GM21367 (cell line): ENCODE results near the gene TICRR.

Source experiments
- ATAC-seq: cut with Tn5 transposase; IDR thresholded peaks from one replicate; pipeline ENCODE4 v1.9.1; 2021; ENCODE audit not compliant: unreplicated experiment

TICRR gene

DNA sequence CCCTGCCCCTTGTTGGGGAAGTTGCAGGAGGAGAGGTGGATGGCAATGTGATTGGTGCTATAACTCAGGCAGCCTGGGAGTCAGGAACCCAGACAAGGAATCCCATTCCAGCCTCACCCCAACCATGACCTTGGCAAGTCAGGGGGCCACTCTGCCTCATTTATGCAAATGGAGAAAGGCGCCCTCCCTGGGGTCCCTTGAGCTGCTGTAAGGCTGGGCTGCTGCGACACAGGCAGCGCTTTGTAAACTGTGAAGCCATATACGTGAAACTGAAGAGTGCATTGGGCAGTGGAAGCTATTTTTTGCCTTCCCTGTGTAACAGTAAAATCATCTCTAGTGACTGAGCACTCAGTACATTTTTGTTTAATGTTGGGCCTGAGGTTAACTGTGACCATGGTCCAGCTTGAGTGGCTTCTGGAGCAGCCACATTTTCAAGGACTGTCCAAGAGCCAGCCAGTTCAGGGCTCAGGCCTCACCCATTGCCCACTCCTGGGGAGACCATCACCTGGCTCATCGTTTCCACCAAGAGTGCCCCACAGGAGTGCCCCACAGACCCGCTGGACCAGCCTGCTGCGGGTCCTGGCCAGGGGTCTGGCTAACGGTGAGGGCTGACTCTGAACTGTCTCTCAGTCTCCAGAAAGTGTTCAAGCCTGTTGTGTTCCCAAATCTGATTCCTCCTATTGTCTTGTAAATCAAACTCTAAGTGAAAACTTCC is 52.1 kb downstream of the TICRR start:
- ATAC-seq: no peak

DNA sequence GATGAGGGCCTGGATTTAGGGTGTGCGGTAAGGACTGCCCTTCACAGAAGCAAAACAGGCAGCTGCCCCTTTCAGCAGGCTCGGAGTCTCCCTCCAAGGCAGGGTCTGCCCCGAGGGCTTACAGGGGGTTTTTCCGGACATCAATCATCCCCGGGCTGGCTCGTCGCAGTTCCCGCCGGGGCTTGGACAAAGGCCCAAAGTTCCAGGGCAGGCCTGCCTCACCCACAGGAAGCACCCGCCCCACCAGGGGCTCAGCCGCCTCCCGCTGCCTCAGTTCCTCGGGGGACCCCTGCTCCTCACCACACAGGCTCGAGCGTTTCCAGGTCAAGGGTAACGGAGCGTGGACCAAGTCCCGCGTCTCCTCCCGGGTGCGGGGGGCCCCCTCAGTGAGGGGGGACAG is 53.0 kb downstream of the TICRR start:
- no peak for ATAC-seq

DNA sequence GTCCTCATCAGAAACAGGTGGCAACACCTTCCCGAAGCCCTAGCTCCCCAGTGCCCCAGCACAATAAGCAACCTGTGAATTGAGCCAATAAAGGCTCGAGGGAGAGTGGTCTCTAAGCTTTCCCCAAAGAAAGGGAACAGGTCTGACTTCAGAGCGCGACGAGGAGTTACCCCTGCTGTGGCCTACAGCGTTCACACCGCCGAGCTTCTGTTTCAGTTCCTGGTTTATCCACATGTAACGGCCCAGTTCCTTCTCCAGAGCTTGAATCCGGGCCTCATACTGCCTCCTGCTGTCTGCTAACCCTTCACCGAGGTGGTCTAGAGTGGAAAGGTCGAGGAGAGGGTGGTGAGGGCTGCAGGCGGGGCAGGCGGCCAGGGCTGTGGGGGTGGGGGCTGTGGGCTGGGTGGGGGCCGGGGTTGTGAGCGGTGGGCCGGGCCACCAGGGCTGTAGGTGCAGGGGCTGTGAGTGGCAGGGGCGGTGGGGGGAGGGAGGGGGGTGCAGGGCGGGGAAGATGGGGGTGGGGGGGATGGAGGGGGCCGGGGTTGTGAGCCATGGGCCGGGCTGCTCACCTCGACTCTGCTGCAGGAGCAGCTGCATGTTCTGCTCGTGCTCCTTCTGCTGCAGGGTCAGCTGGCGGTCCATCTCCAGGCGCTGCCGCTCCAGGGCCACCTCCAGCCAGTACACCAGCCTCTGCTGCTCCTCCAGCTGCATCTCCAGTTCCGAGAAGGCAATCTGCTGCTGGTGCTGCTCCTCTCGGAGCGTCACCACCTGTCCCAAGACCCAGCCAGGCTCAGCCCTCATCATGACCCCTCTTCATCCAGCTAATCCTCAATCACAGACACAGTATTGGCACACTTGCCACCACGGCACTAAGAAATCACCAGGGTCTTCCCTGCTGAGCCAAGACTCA is 53.8 kb downstream of the TICRR start:
- ATAC-seq: no peak

DNA sequence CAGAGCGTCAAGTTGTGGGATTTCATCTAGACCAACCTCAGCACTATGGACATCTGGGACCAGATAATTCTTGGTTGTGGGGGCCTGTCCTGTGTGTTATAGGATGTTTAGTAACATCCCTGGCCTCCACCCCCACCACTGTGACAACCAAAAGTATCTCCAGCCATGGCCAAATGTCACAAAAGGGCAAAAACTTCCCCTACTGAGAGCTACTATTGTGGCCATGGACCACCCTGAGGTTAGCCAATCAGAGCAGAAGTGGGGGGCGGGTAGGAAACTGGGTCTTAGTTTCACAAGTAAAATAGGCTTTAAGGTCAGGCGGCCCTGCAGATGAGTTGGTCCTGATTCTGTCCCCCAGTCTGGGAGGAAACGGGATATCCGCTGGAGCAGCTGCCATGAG is 54.6 kb downstream of the TICRR start:
- no peak for ATAC-seq

DNA sequence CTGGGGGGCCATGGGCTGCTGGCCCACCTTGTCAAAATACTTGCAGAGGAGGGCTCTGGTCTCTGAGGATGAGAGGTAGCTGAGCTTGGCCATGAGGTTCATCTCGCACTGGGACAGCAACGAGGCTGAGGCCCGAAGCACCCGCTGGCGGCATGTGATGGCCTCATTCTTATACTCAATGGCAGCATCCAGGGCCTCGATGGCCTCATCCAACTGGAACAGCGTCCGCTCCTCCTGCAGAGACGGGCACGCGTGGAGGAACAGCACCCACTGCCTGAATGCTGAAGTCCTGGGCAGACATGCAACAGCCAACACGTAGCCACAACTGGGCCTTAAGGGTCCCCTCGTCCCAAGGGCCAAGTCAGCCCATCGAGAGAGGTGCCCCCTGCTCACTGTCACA is 55.0 kb downstream of the TICRR start:
- ATAC-seq: no peak

DNA sequence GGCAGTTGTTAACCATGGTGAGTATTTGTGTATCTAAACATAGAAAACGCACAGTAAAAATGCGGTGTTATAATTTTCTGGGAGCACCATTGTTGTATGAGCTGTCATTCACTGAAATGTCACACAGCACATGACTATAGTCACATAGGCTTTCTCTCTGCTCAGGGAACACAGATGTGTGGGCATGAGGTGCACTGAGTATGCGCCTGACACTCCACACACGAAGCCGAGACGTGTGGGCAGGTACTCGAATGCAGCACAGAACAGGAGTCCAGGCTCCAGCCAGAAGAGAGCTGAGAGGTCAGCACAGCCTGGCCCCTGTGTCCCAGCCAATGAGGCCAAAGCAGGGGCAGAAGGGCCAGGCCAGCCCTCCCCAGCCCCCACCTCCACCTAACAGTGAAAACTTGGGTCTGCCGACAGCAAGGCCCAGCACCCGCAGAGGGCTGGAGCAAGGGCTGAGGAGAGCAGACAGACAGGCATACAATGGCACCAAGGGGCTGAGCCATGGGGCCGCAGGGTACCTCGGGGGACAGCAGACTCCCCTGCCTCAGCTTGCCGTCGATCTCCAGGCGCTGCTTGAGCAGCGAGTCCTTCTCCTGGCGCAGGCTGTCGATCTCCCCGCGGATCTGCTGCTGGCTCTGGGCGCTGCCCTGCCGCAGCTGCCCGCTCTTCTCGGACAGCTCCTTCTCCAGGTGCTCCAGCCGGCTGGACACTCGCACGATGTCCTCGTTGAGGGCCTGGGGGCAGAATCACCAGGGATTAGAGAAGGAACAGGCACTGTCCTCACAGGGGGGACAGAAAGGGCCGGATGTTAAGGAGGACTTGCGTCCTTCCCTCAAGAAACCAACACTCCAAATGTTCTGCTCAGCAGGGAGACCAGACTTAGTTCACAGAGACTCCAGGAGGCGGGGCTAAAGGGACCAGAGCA is 56.0 kb downstream of the TICRR start:
- no peak for ATAC-seq

DNA sequence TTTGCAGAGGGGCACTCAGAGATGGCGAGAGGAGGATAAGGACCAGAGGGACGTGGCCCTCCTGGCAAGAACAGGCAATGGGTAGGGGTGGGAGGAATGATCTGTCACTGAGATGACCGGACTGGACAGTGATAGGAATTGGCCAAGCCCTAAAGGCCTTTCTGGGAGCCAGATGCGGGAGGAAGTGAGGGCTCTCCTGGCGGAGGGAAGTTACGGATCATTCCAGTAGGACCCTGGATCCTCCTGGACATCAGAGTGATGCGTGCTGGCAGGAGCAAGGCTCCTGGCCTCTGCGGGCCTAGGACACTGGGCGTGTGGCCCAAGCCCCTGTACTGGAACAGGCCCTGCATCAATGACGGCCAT is 56.6 kb downstream of the TICRR start:
- ATAC-seq: no peak

DNA sequence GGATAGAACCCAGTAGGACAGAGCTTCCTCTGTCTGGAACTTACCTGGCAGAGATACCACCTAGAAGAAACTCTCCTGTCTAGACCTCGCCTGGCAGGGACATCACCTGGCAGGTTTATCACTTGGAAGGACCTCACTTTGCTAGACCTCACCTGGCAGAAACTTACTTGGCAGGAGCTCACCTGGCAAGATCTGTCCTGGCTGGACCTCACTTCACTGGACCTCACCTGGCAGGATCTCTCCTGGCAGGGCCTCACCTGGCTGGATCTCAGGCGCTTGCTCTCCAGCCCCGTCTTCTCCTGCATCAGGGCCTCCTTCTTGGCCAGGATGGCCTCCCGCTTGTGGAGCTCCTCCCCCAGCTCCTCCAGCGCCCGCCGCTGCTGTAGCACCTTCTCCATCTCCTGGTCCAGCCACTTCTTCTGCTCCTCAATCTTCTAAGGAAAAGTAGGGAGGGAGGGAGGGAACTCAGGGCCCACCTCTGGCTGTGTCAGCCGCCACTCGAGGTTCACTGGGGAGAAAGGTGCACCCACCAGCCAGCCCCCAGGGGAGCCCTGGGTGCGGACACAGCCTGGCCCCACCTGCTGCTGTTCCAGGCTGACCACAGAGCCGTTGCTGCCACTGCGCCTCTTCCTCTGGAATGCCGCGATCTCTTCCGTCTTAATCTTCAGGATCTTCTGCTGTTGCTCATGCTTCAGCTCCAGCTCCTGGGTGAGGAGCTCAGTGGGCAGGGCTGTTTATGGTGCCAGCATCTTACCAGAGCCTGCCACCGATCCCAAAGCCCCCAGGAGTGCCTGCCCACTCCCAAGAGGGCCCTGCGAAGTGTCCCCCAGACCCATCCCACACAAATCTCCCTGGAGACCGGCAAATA is 57.5 kb downstream of the TICRR start:
- no peak for ATAC-seq

DNA sequence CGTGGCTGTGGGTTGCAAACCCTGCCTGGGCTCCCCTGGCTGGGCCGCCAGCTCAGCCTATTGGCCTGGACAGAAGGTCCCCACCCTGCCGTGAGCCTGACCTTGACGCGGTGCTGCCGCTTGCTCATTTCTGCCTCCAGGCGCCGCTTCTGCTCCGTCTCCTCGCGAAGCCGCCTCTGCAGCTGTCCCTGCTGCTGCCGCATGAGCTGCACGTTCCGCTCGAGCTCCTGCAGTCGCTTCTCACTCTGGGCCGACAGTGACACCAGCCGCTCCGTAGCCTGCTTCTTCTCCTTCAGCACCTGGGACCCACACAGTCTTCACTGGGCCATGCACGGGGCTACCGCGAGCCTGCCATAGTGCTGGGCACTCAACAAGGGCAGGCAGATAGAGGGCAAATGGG is 58.3 kb downstream of the TICRR start:
- no peak for ATAC-seq

DNA sequence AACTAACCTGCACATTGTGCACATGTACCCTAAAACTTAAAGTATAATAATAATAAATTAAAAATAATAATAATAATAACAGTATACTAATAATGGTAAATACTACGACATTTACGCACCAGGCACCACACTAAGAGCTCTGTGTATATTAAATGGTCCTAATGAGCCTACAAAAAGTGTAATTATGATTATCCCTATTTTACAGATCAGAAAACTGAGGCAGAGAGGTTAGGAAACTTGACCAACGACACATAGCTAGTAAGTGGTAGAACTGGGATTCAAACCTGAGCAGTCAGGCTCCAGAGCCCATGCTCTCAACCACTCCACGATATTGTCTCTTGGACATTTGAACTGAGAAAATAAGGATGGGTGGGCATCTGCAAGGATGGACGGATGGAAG is 65.0 kb downstream of the TICRR start:
- ATAC-seq: no peak

DNA sequence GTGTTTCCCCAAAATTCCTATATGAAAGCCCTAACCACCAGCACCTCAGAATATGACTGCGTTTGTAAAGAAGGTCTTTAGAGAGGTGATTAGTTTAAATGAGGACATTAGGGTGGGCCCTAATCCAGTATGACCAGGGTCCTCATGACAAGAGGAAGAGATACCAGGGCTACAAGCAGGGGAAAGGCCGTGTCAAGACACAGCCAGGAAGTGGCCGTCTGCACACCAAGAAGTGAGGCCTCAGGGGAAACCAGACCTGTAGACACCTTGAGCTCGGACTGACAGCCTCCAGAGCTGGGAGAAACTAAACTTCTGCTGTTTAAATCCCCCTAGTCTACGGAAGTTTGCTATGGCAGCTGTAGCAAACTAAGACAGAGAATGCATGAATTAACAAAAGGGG is 65.8 kb downstream of the TICRR start:
- ATAC-seq: no peak

DNA sequence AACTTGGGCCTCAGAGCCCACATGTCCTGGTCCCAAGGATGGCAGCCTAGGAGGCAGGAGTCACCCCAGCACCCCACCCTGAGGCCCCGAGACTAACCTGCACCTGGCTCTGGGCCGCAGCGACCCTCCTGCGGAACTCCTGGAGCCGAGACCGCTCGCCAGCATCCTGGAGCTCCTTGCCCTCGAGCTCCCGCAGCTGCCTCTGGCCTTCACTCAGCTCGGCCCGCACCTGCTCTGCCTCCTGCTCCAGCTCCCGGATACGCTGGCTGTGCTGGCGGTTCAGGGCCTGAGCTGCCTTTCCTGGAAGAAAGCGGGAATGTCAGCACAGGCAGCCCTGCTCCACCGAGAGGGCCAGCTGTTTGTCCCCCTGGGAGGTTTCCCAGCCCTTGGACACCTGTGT is 66.8 kb downstream of the TICRR start:
- ATAC-seq: no peak

DNA sequence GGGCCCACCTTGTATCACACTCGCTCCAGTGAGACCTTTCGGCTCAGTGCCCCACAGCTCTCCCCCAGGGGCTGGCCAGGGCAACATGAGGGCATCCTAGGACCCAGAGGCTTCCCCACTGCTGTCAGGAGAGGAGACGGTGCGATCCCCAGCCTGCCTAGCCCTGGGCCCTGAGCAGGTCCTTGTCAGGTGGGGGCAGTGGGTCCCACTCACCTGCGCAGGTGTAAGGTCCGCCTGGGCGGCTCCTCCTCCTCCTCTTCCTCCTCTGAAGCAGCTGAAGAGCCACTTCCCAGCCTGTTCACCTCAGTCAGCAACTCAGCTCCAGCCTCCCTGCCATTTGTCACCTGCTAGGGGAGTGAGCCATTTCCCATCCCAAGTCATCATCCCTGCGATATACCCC is 70.4 kb downstream of the TICRR start:
- ATAC-seq: no peak

DNA sequence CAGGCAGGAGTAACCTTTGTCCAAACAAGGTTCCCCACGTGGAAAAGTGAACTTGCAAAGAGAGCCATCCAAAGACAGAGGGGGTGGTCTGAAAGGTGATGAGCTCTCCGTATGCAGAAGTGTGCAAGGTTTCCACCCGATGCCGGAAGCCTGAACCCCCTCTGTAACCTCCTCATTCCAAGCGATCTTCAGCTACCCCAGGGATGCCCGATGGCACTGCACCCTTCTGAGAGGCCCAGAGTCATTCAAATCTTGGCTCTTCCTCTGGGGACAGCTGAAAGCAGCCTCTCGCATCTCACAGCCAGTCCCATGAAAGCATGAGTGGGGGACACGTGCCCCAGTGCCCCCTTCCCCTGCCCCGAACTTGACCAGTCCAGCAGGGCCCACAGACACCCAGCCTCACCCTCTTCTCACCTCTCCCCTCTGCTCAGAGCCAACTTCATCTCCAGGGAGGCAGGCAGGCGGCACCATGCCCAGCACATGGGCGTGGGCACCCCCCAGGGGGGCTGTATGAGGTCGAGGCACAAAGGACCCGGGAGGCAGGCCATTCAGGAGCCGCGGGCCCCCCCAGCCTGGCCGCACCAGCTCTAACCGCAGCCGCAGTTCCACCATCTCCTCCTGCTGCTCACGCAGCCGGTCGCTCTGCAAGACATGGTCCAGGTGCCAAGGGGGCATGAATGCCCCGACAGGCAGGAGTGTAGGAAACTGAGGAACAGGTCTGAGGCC is 71.3 kb downstream of the TICRR start:
- no peak for ATAC-seq

DNA sequence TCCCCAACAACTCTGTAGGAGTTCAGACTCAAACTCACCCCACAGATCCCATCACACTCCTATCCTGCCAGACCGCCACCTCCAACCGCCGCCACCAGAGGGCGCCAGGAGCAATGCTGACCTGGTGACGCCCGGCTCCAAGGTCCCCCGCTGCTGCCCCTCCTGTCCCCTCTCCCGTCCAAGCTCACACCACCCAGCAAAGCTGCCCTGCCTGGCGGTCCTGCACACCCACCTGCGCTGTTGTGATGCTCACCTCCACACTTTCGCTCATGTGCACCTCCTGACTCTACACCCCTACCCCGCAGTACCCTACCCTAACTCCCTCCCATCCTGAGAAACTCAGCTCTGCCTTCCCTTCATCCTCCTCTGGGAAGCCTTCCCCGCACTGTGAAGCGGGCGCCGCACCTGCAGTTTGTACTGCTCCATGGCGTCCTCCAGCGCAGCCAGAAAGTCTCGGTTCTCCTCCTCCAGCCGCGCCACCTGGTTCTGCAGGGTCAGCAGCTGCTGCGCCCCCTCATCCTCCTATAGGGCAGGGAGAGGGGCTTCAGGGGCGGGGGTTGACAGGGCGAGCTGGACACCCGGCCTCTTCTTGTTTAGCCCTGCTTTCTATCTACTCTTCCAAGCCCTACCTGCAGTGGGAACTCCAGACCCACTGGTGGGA is 72.1 kb downstream of the TICRR start:
- no peak for ATAC-seq

DNA sequence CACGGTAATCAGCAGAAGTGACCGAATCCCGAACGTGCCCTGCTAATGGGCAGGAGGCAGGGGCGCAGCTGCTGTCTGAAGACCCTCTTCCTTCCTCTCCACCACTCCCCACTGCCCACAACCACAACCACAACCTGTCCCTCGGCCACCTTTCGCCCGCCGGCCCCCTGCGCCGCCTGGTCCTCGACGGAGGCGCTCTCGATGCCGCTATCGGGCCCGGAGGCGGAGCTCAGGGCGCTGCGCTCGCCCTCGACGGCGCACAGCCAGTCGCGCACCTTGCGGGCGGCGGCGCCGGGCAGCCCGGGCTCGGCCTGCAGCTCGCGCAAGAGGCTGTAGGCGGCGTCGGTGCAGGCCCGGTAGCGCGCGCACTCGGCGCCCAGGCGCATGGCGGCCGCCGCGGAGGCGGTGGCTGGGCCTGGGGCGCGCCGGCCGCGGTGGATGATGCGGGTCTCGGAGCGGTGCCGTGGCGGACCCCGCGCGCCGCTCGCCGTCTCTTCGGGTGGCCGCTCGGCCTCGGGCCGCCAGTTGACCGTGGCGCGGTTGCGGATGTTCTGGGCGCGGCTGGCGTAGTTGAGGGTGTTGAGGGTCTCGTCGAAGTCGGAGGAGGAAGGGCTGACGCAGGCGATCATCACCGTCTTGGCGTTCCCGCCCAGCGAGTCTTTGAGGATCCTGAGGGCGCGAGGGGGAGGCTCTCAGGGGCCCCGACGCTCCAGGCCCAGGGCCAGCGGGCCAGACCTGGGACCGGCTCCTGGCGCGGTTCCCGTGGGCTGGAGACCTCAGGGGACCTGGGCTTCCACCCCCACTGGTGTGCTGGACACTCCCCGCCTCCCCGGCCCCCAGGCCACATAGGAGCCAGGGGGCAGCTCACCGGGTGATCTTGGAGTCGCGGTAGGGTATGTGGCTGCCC is 73.1 kb downstream of the TICRR start:
- no peak for ATAC-seq

DNA sequence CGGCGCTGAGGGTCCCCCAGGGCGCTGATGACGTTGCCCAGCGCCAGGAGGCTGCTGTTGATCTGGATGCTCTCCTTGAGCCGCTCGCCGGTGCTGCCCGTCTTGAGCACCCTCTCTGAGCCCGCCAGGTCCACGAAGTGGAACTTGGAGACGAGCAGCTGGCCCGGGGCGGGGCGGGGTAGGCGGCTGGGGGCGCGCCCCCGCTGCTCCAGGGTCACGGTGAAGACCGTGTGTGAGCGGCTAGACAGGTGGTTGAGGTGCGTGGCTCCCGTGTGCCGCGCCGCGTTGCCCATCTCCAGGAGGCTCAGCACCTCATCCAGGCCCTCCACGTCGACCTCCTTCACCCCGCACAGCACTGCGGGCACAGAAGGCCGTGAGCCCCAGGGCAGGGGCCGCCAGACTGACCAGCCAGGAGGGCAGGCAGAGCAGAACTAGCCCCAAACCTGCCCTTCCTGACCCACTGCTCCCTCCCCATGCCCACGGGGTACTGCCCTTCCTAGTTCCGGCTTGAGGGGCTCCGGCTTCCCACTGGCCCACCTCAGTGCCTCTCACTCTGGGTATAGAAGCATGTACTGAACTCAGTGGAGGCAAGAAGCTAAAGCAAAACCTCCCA is 73.8 kb downstream of the TICRR start:
- ATAC-seq: no peak

DNA sequence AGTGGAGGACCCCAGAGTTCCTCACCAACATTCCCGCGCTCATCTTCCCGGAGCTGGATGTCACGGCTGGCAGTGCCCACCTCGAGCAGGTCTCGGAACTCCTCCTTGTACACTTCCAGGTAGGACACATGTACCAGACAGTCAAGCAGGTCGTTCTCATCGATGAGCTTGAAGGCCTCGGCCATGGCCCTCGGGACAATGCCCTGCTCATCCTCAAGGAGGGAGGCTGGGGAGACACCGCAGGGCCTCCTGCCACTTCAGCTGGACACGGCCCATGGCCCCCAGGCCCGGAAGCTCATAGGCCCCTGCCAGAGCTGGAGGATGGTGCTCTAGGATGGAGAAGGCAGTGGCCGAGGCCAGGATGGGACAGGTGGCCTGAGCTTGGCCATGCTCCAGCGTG is 74.4 kb downstream of the TICRR start:
- no peak for ATAC-seq
